Activated CD8-positive, alpha-beta memory T cell treated with anti-CD3 and anti-CD28 coated beads, Interleukin-2, amount 50 U/mL, for 4 hours (primary cell): ENCODE data around the gene CEP164.
"Not testable (repeated sequence)": the region's sequence is repeated elsewhere in the genome, so short reads cannot be mapped to it uniquely, and the experiment has no call there.

ENCODE experiments used
- DNase-seq: peaks from one replicate; pipeline ENCODE4 v3.0.0-alpha.2; 2020

CEP164 gene

DNA sequence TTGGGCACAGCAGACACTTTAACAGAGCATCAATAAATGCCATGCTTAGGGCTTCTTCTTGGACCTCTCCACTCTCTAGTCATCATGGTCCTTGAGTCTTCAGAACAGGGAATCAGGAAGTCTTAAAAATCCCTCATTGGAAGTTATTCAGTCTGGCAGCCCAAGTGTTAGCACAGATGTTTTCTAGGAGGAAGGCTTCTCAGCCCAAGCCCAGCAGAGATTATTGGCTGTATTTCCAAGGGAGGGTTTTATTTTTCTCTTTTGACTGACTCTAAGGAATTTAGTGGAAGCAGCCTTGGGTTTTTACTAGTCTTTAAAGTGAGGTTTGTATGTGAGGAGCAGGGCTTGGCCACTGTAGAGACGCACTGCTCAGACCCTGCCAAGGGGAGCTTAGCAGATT lies 41.9 kb downstream of the CEP164 start:
- DNase-seq, result no peak

DNA sequence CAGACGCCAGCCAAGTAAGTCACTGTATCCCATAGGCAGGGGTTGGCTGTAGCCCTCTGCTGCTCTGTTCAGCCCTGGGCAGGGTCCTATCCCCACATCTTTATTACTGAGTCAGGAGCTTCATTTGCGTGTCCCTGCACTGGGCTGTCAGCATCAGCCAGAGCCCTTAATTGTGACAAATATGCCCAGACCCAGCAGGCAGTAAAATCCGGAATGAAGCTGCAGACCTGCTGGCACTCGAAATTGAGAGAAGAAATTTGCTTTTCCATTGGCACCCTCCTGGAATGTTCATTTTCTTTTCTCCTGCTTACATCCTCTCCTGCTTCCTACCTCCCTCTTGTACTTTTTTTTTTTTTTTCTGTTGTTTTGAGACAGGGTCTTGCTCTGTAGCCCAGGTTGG lies 43.8 kb downstream of the CEP164 start:
- no peak for DNase-seq

- DNase-seq, result no peak
Measured at GRCh38 chr11:117374316-117375055, 46.8 kb downstream of the CEP164 start.

GRCh38 chr11:117375960-117376359 lies 48.3 kb downstream of the CEP164 start:
- no peak for DNase-seq

DNA sequence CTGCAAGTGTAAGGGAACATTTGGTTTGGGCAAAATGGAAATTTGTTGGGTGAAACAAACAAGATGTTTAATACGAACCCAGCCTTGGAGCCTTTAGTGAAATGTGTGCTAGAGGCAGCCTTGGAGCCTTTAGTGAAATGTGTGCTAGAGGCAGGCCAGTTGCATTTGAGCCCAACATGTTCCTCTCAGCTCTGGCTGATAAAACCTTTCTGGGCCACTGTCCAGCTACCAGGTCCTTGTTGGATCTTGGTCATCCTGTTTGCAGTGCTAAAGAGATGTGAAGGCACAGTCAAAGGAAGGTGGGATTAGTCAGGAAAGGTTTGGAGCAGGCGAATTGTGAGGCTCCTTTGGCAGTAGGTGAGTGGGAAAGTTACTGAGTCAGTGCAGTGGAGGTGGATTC lies 48.9 kb downstream of the CEP164 start:
- no peak for DNase-seq

DNA sequence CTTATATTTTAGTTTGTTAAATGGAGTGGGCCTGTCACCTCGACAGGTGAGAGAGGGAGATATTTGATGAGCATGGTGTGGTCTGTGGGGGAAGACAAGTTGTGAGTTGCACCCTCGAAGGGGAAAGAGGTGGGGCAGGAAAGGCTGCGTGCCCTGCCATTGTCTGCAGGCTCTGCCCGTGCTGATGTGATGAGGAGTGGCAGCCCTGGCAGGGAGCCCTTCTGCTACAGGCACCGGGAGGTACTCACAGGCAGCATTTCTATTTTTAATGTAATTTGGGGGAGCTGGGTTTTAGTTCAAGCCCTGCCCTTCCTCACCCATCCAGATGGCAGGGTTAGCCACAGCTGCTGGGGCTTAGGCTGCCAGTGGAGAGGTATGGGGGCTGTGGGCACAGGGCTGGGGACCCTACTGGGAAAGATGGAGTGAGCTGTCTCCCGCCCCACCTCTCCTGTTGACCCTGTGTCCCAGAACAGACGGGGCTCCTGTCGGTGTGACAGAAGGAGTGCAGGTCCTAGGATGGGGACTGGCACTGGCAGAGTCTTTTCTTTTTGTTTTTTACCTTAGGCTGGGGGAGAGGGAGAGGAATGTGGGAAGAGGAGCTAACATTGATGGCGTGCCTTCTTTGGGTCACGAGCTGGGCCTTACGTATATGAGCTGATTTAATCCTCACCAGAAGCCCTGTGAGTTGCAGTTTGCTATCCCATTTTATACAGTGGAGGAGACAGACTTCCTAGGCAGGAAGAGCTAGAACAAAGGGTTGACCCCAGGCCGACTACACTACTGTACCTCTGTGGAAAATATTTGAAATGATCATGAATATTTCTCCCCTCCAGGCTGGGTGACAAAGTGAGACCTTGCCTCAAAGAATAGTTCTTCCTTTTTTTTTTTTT lies 51.6 kb downstream of the CEP164 start:
- DNase-seq, result no peak

DNA sequence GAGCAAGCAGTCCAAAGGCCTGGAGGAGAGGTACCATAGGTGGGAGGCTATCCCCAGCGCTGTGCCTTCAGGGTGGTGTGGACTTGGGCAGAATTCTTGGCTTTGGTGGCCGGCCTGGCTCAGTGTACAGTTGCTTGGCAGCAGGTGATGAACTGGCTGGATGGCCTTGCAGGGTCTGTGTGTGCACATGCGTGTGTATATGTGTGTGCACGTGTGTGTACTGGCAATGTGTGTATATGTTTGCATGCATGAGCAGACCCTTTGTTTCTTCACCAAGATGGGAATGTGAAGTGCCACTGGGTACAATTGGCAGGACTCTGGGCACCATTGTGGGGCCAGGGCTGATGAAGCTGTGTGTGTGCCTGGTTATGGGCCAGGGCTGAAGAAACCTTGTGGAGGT lies 53.0 kb downstream of the CEP164 start:
- no peak for DNase-seq

GRCh38 chr11:117381481-117382387 lies 54.1 kb downstream of the CEP164 start:
- no peak for DNase-seq

GRCh38 chr11:117382746-117383145 lies 55.1 kb downstream of the CEP164 start:
- DNase-seq, result no peak

GRCh38 chr11:117384045-117384444 lies 56.4 kb downstream of the CEP164 start:
- no peak for DNase-seq

DNA sequence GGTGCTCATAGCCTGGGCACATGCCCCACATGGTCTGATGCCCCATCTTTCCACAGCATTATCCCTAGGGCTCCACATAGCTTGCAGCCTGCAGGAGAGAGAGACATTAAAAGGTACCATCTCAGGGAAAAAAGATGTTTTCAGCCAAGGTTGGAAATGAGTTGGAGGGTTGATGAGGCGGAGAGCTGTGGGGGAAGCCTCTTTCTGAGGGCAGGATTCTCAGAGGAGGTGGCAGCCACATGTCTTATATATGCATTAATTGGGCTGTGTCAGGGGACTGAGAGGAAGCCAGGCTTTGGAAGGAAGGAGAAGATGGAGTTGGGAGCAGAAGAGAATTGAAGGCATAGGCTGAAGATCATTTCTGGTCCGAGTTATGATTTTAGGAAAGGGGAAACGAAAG lies 57.8 kb downstream of the CEP164 start:
- no peak for DNase-seq

DNA sequence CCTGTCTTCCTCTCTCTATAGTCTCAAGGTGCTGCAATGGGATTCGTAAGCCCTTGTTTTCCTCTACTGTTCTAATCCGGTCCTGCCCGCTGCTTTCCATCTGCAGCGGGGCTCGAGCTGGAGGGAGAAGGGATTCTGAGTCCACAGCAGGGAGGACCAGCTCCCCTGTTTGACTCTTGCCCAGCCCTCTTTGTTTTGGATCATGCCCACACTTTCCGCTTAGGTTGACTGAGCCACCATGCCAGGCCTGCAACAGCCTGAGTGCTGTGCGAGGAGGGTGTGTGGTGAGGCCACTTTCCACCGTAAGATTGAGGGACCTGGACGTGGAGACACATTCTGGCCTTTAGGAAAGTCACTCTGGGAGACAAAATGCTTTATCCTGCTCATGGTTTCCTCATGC lies 58.3 kb downstream of the CEP164 start:
- DNase-seq, result no peak

DNA sequence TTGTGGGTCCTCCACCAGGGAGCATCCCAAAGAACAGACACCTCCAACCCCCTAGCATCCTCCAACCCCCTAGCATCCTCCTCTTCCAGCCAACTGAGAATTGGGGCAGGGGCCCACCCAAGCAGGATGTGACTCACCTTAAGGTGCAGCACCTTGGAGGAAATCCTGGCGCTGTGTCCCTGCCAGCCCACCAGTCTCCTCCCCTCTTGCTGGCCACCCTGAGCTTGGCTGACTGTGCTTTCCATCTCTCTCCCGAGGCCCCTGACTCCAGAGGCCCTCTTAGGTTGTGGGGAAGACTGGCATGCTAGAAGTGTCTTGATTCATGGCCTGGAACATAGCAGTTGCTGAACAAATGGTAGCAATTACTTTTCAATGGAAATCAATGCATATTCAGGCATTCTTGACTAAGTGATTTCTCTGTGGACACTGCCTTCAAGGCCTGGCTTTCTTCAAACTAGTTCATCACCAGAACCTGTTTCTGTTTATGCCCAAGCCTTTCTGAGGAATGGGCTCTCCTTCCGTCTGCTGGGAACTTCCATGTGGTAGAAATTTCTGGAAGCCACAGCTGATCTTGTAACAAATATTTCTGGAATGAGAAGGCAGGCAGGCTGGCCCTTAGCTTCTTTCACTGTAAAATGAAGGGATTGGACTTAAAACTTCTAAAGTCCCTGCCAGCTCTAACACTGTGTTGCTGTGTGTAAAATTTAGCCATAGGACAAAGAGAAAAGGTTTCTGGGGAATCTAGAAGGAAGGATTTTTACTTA lies 60.5 kb downstream of the CEP164 start:
- no peak for DNase-seq

- no peak for DNase-seq
Measured at GRCh38 chr11:117390743-117391142, 63.1 kb downstream of the CEP164 start.

DNA sequence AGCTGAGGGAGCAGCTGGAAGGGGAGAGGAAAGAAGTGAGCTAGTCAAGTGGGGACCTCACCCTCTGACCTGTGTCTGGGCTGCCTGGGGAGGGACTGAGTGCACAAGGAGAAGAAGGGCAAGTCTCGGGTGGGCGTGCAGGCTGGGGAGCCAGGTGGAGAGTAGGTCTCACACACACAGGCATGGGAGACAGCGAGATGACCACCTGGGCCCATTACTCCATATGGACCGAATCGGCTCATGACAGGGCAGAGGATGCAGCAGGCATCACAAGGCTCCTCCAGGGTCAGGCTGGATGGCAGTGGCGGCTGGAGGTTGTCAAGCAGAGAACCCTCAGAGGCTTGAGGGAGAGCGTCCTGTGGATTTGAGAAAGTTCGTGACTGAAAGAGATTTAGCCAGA lies 63.5 kb downstream of the CEP164 start:
- DNase-seq, result no peak

- DNase-seq, result no peak
Measured at GRCh38 chr11:117392001-117392690, 64.5 kb downstream of the CEP164 start.

- no peak for DNase-seq
Measured at GRCh38 chr11:117392979-117393378, 65.3 kb downstream of the CEP164 start.

GRCh38 chr11:117394221-117394925 lies 66.7 kb downstream of the CEP164 start:
- no peak for DNase-seq

GRCh38 chr11:117395476-117395875 lies 67.8 kb downstream of the CEP164 start:
- no peak for DNase-seq

- DNase-seq, result no peak
Measured at GRCh38 chr11:117396970-117397369, 69.3 kb downstream of the CEP164 start.

- not testable (repeated sequence) for DNase-seq
Measured at GRCh38 chr11:117398618-117399017, 71.0 kb downstream of the CEP164 start.
